ENCODE measurements around the gene ARSI. TPM values are rescaled to one million over a fixed set of nuclear protein-coding genes. Genes with fewer than 3 reads are reported as not detected.
"Not testable (repeated sequence)": the region's sequence is repeated elsewhere in the genome, so short reads cannot be mapped to it uniquely, and the experiment has no call there.

ARSI gene
- total RNA-seq, 1 experiment from 2014 or later: not detected

- DNase-seq (ENCODE audit: low read depth): no peak
Observed at GRCh38 chr5:150265870-150266383, 36.8 kb downstream of the ARSI start.

- no peak for DNase-seq (ENCODE audit: low read depth)
Observed at GRCh38 chr5:150264667-150265603, 37.8 kb downstream of the ARSI start.

DNA sequence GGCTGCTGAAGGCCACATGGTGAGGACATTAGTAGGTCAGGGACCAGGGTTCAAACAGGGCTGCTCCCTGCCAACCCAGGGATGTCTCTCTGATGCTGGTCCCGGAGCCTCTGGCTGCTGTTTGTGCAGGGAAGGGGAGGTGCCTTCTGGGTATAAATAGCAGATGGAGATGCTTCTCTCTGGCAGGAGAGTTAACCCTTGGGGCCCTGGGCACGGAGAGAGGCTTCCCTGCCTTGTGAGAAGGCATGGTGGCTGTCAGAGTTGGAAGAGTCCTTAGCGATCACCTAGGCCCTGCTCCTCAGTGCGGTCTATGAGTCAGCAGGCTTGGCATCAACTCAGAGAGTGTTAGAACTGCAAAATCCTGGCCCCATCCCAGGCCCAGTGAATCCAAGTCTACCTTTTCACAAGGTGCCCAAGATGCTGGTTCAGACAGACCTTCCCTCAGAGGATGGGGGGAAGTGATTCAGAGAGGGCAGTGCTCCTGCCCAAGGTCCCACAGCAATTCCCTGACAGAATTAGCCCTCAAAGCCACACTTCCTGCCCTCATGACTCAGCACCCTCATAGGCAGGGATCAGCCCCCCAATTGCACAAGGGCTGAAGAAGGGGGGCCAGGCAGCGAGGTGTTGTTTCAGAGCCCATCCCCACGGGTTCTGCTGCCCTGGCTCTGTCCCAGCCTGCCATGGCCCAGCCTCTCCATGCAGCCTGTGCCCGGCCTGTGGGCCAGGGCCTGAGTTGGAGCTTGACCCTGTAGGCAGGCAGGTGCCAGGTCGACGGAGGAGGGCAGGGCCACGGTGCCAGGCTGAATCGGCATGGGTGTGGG lies 38.7 kb downstream of the ARSI start:
- DNase-seq (ENCODE audit: low read depth): peak; percentile 97

GRCh38 chr5:150263375-150263775 lies 39.3 kb downstream of the ARSI start:
- DNase-seq (ENCODE audit: low read depth): no peak

DNA sequence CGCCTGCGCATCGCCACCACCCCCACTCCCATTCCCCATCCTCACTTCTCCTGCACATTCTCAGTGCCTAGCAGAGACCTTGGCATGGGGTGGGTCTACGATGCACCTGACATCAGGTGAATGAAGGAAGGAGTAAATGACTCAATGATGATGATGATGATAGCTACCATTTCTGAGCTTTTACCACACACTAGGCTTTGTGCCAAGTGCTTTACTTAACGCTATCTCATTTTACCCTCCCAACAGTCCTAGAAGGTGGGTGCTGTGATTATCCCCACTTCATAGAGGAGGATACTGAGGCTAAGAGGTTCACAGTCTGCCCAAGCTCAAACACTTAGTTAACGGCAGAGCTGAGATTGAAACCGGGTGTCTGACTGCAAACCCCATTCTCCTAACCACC lies 40.2 kb downstream of the ARSI start:
- DNase-seq (ENCODE audit: low read depth): no peak

DNA sequence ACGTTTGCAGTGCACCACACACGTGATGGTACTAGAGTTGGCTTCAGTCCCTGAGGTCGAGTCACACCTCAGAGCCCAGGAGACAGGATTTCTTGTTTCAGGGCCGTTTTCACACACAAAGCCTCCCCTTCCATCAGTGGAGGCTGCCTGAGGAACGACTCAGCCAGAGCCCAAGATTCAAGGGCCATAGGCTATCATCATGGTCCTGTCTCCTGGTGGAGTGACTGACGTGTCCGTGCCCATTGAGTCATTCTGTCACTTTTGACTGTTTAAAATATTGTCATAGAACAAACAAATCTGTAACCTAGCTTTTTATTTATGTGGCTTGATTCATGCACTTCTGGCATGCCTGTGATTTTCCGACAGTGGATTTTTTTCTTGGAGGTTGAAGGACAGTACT lies 41.5 kb downstream of the ARSI start:
- DNase-seq (ENCODE audit: low read depth): no peak

- peak; percentile 50 for DNase-seq (ENCODE audit: low read depth)
Observed at GRCh38 chr5:150258130-150258529, 44.6 kb downstream of the ARSI start.

DNA sequence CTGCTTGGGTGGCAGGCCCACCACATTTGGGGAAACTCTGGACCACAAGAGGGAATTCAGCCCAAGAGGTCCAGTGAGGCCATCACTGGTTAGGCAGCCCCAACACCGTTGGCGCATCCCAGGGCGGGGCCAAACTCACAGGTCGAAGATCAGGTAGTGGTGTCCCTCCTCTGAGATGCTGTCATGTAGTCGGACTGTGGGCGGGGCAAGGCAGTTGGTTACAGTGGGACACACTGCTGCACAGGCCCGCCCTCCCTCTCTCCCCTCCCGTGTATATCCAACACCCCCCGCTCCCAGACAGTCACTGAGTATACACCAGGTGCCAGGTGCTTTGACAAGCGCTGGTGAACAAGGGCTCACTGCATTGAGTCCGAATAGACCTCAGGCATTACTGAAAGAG lies 45.3 kb downstream of the ARSI start:
- DNase-seq (ENCODE audit: low read depth): no peak

DNA sequence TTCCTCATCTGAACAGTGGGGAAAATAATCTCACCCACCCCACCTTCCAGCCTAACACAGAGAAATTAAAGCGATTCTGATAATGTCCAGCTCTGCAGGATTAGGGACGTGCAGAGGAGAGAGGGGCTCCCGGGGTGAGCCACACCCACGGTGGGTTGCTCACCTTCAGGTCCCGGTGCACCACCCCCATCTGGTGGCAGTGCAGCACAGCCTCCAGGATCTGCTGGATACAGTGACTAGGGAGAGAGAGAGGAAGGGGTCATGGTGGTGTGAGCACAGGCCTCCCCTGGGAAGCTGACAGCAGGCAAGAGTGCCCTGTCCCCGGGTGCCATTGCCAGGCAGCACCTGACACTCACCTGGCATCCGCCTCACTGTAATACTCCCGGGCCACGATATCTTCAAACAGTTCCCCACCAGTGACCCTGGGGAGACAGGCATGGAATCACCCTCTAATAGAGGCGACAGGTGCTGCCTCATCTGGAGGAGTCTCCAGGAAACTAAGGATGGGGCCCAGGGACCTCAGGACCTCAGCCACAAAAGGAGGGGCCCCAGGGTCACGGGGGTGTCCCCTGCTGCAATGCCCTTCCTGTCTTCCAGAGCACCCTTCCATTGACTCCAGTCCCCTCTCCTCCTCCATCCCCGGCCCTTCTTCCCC lies 46.2 kb downstream of the ARSI start:
- no peak for DNase-seq (ENCODE audit: low read depth)

DNA sequence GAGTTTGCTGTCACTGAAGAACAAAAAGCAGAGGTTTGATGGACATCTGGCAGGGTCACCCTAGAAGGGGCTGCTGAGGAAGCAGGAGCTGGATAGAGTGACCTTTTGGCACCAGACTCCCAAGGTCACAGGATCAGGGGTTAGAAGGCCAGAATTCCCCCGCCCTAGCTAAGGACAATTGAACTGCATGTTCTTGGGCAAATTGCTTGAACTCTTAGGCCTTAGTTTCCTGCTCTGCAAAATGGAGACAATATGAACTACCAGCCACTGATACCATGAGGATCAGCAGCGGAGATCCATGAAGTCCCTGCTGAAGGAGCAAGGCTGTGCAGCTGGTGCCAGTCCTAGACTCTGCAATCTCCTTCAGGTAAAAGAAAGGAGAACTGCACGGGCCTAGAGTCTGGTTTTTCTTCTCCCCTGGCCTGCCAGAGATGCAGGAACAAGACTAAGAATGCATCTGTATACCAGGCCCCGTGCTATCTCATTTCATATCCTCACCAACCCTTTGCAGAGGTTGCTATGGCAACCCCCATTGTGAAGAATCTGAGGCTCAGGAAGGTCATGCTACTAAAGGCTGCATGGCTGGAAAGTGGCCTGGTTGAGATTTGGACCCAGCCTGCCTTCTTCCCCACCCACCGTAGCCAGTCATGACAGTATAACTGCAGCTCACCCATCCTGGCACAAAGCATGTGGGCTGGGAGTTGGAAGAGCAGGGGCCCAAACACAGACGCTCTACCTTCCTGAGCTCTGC lies 46.9 kb downstream of the ARSI start:
- DNase-seq (ENCODE audit: low read depth): no peak

DNA sequence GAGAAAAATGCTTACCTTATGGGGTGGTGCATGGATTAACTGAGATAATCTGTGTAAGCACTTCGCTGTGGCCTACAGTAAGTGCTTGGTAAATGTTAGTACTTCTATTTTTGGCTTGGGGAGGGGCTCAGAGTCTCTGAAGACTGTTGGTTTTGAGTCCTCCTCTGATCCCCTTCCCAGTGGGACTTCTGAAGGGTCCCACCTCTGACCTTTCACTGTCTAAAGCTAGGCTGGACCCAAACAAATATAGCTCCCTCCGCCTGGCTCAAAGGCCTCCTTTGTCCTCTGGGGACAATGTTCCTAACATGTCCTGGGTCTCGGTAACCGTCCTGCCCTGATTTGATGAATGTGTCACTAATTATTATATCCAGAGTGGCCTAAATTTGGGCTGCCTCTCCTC lies 47.9 kb downstream of the ARSI start:
- no peak for DNase-seq (ENCODE audit: low read depth)

GRCh38 chr5:150254363-150254762 lies 48.3 kb downstream of the ARSI start:
- no peak for DNase-seq (ENCODE audit: low read depth)

GRCh38 chr5:150253416-150254208 lies 49.1 kb downstream of the ARSI start:
- no peak for DNase-seq (ENCODE audit: low read depth)

DNA sequence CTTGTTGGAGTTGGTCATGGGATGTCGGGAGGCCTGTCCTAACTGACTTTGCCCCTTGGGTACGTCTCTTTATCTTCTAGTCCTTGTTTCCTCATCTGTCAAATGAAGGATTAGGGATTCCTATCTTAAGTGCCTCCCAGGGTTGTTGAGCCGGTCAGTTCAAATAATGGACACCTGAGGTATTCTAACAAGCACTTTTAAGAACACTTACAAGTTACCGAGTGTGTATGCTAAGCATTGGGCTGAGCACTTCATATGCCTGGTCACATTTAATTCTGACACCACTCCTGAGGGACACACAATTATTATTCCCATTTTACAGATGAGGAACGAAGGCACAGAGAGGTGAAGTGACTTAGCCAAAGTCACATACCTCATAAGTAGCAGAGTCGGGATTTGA lies 50.2 kb downstream of the ARSI start:
- DNase-seq (ENCODE audit: low read depth): no peak

- DNase-seq (ENCODE audit: low read depth): no peak
Observed at GRCh38 chr5:150251504-150251903, 51.2 kb downstream of the ARSI start.

- no peak for DNase-seq (ENCODE audit: low read depth)
Observed at GRCh38 chr5:150249744-150250143, 53.0 kb downstream of the ARSI start.

DNA sequence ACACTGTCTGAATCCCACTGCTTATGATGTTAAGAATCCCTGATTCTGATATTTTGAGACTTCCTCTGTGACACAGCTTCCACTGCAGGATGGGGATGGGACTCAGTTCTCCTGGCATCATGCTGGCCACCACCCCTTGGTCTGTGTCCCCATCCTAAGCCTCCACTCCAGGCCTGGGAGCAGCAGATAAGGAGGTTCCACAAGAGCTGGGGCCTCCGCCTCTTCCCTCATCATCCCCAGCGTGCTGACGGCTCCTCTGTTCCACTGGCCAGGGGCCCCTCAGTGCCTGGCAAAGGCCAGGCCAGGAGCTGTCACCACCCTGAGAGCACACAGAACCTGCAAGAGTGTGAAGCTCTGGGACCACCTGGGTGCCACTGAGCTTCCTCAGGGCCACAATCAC lies 53.8 kb downstream of the ARSI start:
- DNase-seq (ENCODE audit: low read depth): no peak

GRCh38 chr5:150248493-150248892 lies 54.2 kb downstream of the ARSI start:
- not testable (repeated sequence) for DNase-seq (ENCODE audit: low read depth)

GRCh38 chr5:150247726-150248125 lies 55.0 kb downstream of the ARSI start:
- no peak for DNase-seq (ENCODE audit: low read depth)

DNA sequence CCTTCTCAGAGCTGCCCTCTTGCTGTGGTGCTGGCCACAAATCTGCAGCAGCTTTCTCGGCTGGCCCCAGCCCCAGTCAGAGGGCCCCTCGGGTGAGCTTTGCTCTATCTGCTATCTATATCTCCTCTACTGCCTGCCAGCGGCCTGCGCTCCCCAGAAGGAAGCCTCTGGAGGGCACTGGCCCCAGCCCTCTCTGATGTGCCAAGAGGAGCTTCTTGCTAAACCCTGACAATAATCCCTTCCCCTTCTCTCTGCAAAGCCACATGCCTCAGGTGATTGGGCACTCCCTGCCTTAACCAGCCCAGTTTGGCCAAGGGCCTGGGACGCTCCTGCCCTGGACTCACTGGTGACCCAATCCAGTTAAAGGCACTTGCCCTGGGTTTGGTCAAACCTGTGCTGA lies 55.9 kb downstream of the ARSI start:
- no peak for DNase-seq (ENCODE audit: low read depth)

DNA sequence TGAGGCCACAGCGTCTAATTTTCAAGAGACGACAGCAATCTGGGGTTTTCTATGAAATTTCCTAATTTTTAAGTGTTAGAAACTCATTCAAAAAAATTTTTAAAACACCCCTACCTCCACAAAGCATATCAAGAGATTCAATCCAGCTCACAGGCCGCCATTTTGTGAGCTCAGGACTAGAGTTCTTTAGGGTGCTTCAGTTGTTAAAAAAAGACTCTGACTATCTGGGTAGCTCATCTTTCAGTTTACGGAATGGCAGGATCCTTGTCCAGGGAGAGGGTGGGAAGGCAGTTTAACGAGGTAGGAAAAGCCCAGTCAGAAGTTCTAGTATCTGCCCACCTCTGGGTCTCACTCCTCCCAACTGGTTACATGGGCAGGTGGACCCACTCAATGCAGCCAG lies 56.3 kb downstream of the ARSI start:
- DNase-seq (ENCODE audit: low read depth): no peak

Data from RPMI7951 (cell line).